Activated CD8-positive, alpha-beta memory T cell treated with anti-CD3 and anti-CD28 coated beads for 4 hours (primary cell): Measurements from ENCODE around the gene GRK6.
"Not testable (repeated sequence)": the region's sequence is repeated elsewhere in the genome, so short reads cannot be mapped to it uniquely, and the experiment has no call there.

Source experiments
- DNase-seq, 2 donors: peaks; one replicate each; pipeline ENCODE4 v3.0.0-alpha.2; 2020; ENCODE audit warnings: low read depth in 2 of 2

The GRK6 gene

DNA sequence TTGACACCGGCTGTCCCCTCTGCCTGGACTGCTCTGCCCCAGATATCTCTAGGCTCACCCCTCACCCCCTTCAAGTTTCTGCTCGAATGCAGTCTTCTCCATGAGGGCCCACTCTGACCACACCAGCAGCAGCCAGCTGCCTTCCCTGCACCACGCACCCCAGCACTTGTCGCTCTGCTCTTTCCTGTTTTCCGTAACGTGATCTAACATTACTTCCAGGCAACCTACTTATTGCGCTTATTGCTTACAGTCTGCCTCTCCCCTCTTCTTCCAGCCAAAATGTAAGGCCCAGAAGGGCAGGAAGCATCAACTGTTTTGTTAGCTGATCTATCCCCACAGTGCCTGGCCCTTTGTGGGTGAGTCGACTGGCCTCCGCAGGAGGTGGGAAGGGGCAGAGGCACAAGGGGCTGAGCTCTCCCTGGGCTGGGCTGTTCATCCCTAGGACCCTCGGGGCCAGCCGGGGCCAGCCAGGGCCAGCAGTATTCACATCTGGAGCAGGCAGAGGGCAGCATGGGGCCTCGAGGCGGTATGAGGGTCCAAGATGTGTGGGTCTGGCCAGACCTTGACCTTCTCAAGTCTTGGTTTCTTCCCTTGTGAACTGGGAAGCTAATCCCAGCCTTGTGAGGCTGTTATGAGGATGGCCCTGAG, 58.5 kb downstream of the GRK6 start:
- no peak for DNase-seq

DNA sequence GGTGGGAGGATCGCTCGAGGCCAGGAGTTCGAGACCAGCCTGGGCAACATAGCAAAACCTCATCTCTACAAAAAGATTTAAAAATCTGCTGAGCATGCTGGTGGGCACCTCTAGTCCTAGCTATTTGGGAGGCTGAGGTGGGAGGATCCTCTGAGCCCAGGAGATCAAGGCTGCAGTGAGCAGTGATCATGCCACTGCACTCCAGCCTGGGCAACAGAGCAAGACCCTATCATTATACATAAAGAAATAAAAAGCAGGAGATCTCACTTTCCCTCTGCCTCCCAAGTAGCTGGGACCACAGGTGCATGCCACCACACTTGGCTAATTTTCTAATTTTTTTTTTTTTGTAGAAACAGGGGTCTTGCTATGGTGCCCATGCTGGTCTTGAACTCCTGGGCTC, 59.3 kb downstream of the GRK6 start:
- DNase-seq = not testable (repeated sequence)

DNA sequence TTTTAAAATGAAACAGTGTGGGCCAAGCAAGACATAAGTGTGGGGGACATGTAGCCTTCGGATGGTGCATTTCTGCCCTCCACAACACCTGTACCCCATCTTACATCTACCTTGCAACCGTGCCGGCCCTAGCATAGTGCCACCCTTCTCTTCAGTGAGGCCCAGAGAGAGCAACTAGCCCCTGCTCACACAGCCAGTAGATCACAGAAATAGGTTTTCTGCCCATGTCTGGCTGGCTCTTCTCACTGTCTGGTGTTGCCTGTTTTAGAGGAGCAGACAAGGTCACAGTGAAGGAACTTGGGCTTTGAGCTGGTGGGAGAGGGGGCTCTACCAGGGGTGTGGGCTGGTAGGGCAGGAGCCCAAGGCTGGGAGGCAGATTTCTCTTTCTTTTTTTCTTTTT, 59.8 kb downstream of the GRK6 start:
- no peak for DNase-seq

GRCh38 chr5:177487144-177487543, 60.7 kb downstream of the GRK6 start:
- no peak for DNase-seq

DNA sequence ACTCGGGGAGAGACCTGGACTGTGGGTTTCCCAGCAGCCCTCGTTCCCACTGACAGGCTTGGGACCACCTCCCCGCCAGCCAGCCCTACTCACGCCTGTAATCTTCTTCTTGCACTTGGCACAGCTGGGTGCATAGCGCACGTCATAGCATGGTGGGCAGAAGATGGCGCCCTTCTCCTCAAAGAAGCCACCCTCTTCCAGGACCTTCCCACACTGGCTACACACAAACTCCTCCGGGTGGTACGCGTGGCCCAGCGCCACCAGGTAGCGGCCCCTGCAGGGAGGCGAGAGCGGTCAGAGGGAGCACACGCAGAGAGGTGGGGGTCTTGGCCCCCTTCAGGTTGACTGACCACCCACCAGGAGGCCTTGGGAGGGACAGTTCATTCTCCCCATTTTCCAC, 61.5 kb downstream of the GRK6 start:
- DNase-seq = no peak

DNA sequence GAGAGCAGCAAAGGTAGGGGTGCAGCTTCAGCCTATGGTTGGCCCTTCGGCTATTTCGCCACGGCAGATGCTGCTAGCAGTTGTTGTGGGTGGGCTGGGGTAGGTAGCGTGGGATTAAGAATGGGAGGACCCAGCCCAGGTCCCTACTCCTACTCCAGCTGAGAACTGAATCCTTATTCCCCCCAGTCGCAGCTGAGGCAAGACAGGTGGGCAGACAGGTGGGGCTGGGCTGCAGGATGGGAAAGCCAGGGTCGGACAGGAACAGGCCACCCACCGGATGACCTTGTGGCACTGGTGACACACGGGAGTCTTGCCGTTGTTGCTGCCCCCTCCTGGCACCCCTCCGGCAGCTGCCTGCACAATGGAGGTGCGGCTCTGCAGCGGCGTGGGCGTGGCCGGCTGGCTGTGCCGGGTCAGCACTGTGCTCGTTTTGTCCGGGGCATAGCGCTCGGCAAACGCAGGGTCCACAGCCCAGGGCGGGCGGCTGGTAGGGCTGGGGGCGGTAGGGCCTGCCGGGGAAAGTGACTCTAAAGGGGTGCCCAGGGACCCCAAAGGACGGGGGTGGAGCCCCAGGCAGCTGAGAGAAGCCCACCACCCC, 62.7 kb downstream of the GRK6 start:
- DNase-seq = no peak

- DNase-seq = no peak
These were observed 64.0 kb downstream of the GRK6 start for GRCh38 chr5:177490311-177490991.

DNA sequence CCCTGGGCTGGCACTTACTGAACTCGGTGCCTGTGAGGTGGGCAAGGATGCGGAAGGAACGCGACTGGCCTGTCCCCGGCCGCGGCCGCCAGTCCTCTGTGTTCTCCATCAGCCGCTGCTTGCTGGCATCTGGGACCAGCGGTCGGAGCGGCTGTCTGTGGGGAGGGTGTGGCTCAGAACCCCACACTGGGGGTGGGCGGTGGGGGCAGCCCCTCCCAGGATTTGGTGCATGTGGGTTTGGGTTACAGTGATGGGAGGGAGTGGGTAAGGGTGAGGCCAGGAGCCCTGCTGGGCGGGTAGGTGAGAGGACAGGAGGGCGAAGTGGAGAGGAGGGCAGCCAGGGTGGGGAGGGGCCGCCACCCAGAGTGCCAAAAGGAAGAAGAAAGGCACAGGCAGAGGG, 64.5 kb downstream of the GRK6 start:
- DNase-seq = no peak

GRCh38 chr5:177491429-177491945, 65.0 kb downstream of the GRK6 start:
- DNase-seq = no peak

DNA sequence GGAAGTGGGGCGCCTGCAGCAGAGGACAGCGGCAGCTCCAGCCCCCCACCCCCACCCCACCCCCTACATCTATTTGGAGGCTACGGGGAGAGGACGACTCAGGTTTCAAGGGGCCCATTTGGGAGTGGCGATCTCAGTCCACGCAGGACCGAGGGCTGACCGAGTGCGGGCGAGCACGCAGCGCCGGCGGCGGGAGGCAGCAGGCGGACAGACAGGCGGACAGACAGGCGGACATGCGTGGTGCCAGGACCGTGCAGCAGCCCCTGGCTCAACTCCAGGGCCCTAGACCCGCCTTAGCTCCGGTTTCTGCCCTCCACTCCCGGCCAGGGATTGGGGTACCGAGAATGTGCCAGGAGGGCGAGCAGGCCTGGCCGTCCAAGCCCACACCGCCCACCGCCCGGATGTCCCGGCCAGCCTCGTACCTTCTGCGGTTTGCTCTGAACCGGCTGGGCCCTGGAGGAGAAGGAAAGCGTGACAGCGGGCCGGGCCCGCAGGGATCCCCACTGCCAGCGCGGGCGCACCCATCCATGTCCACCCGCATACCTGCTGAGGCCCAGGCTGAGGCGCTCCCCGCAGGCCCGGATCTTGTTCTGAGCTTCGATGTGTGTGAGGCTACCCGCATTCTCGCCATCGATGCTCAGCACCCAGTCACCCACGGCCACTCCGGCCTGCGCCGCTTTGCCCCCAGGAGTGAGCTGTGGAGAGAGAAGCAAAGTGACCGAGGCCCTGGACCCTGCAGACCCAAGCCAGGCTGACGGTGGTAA, 65.7 kb downstream of the GRK6 start:
- no peak for DNase-seq
